ENCODE data around the gene DDR2. TPM values are rescaled to one million over a fixed set of nuclear protein-coding genes. Genes with fewer than 3 reads are reported as not detected.

Gene DDR2
- total RNA-seq, 1 donor from 2014 or later = 0.69 TPM

DNA sequence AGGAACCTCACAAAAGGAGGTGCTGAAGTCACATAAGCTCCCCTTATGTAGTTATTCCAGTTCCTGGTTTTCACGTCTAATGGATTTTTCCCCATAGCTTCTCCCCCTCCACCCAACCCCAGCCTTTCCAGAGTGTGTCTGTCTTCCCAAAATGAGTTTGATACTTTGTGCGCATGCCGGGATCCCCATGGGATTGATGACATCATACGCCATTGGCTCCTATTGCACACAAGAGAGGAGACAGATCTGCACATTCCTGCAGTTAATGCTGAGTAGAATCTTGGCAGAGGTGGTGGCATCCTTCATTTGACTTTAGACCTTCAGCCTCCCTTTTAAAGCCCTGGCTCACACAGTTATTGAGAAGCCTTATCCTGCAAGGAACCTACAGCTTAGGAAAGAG lies 71.4 kb downstream of the DDR2 start:
- no peak for DNase-seq (ENCODE audit: low spot score)
- no peak overlapping the region for H3K4me2 ChIP-seq
- TF ChIP-seq, protein P1, sequence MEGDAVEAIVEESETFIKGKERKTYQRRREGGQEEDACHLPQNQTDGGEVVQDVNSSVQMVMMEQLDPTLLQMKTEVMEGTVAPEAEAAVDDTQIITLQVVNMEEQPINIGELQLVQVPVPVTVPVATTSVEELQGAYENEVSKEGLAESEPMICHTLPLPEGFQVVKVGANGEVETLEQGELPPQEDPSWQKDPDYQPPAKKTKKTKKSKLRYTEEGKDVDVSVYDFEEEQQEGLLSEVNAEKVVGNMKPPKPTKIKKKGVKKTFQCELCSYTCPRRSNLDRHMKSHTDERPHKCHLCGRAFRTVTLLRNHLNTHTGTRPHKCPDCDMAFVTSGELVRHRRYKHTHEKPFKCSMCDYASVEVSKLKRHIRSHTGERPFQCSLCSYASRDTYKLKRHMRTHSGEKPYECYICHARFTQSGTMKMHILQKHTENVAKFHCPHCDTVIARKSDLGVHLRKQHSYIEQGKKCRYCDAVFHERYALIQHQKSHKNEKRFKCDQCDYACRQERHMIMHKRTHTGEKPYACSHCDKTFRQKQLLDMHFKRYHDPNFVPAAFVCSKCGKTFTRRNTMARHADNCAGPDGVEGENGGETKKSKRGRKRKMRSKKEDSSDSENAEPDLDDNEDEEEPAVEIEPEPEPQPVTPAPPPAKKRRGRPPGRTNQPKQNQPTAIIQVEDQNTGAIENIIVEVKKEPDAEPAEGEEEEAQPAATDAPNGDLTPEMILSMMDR (IDR thresholded peaks at IDR 0.05) = no peak
- TF ChIP-seq EZH2 (IDR thresholded peaks at IDR 0.05) = no peak
- no peak for TF ChIP-seq EZH2phosphoT487 (IDR thresholded peaks at IDR 0.05)
- no peaks in the 10 kb centered on the region for H3K9me3 Mint-ChIP-seq
- H3K27ac ChIP-seq = no peak overlapping the region
- H2AFZ ChIP-seq (replicated peaks) = no peak overlapping the region
- no peak overlapping the region for H3K4me3 ChIP-seq
- no peaks in the 10 kb centered on the region for H3K36me3 Mint-ChIP-seq
- no peaks in the 10 kb centered on the region for H3K36me3 ChIP-seq
- no peak overlapping the region for H3K27ac Mint-ChIP-seq
- H4K20me1 ChIP-seq (ENCODE audit: low read depth) = no peaks in the 10 kb centered on the region
- H3K9ac ChIP-seq = no peak overlapping the region
- H3K4me3 Mint-ChIP-seq = no peak overlapping the region
- H3K4me1 ChIP-seq = peaks cover under 1% of the 10 kb centered on the region
- no peaks in the 10 kb centered on the region for H3K27me3 ChIP-seq
- peaks cover 11% of the 10 kb centered on the region for H3K4me1 Mint-ChIP-seq
- H3K79me2 ChIP-seq (ENCODE audit: low read depth) = no peaks in the 10 kb centered on the region
- H3K9me3 ChIP-seq (ENCODE audit: low read depth) = no peaks in the 10 kb centered on the region
- peaks cover 4% of the 10 kb centered on the region for H3K27me3 Mint-ChIP-seq (ENCODE audit: insufficient read depth, low read depth)
- H3F3A ChIP-seq (ENCODE audit: low read depth) = no peaks in the 10 kb centered on the region

DNA sequence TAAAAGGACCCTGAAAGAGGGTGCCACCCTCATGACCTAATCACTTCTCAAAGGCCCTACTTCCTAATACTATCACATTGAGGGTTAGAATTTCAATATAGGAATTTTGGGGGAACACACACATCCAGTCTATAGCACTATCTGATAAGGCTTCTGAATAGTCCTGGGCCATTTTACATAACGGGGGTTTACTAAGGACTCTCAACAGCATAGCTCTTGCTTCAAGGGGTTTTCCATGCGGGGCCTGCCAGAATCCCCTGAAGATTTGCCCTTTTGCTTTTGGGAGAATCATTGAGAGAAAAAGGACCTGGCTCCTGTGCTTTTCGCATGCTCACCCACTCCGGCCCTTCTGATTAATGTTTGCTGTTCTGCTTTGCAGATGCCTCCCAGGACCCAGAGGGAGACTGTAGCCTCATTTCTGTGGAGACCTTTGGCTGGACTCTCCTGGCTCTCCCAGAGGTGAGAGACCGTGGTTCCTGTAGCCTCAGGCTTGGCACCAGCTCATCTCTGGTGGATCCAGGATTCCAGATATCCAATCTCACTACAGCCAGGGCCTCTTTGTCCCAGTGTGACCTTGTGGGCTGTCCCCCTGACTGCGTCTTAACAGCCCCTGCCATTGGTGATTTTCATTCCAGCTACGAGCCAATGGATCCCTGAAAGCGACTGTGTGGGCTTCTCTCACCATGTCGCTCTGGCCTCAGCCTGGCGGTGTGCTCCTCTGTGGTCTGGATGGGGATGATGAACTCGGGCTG lies 72.6 kb downstream of the DDR2 start:
- H3K4me1 Mint-ChIP-seq = peaks cover 11% of the 10 kb centered on the region

DNA sequence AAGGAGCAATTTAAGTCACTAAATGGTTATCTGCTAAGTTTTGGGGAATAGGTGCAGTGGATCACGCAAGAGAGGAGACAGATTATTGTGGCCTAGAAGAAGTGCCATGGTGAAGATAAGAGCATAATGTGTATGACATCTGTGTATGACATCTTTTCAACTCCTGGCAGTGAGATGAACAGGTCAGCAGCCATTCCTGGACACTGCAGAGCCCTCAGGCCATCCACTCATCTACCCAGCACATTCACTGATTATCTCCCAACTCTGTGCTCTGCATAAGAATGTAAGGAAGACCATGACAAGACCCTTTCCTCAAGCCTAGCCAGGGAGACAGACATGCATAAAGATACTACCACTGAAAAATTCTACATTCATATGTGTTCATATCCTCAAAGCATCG lies 73.7 kb downstream of the DDR2 start:
- H3K4me2 ChIP-seq = no peak overlapping the region
- Mint-ChIP-seq H3K36me3 (no peaks in the 10 kb centered on the region), H3K27me3 (ENCODE audit: insufficient read depth, low read depth) (peaks cover 4% of the 10 kb centered on the region), H3K4me3 (no peak overlapping the region), H3K4me1 (peaks cover 11% of the 10 kb centered on the region), H3K9me3 (no peaks in the 10 kb centered on the region), H3K27ac (no peak overlapping the region)
- no peak overlapping the region for H2AFZ ChIP-seq (replicated peaks)
- no peak overlapping the region for H3K27ac ChIP-seq
- TF ChIP-seq, protein P1 (IDR thresholded peaks at IDR 0.05) = no peak
- TF ChIP-seq EZH2 (IDR thresholded peaks at IDR 0.05) = no peak
- no peak for TF ChIP-seq EZH2phosphoT487 (IDR thresholded peaks at IDR 0.05)
- H3K36me3 ChIP-seq = no peaks in the 10 kb centered on the region
- H3K4me3 ChIP-seq = no peak overlapping the region
- no peaks in the 10 kb centered on the region for H3K9me3 ChIP-seq (ENCODE audit: low read depth)
- H3F3A ChIP-seq (ENCODE audit: low read depth) = no peaks in the 10 kb centered on the region
- H3K9ac ChIP-seq = no peak overlapping the region
- H3K27me3 ChIP-seq = no peaks in the 10 kb centered on the region
- H3K4me1 ChIP-seq = no peaks in the 10 kb centered on the region
- no peak for DNase-seq (ENCODE audit: low spot score)
- H4K20me1 ChIP-seq (ENCODE audit: low read depth) = no peaks in the 10 kb centered on the region
- H3K79me2 ChIP-seq (ENCODE audit: low read depth) = no peaks in the 10 kb centered on the region

More for the DNA sequence above, 72.6 kb downstream of the DDR2 start:
- H3K4me3 ChIP-seq = no peak overlapping the region
- no peaks in the 10 kb centered on the region for H3F3A ChIP-seq (ENCODE audit: low read depth)
- H3K4me2 ChIP-seq = no peak overlapping the region
- no peaks in the 10 kb centered on the region for H3K36me3 ChIP-seq
- no peak for DNase-seq (ENCODE audit: low spot score)
- no peaks in the 10 kb centered on the region for H3K9me3 ChIP-seq (ENCODE audit: low read depth)
- no peaks in the 10 kb centered on the region for H4K20me1 ChIP-seq (ENCODE audit: low read depth)
- H3K36me3 Mint-ChIP-seq = no peaks in the 10 kb centered on the region
- no peak overlapping the region for H3K27ac ChIP-seq
- H3K4me3 Mint-ChIP-seq = no peak overlapping the region
- no peaks in the 10 kb centered on the region for H3K79me2 ChIP-seq (ENCODE audit: low read depth)
- no peak overlapping the region for H3K9ac ChIP-seq
- H3K9me3 Mint-ChIP-seq = no peaks in the 10 kb centered on the region
- H3K27me3 Mint-ChIP-seq (ENCODE audit: insufficient read depth, low read depth) = peaks cover 4% of the 10 kb centered on the region
- no peaks in the 10 kb centered on the region for H3K4me1 ChIP-seq
- no peaks in the 10 kb centered on the region for H3K27me3 ChIP-seq
- no peak overlapping the region for H3K27ac Mint-ChIP-seq
- TF ChIP-seq, protein P1 (IDR thresholded peaks at IDR 0.05) = no peak
- TF ChIP-seq EZH2 (IDR thresholded peaks at IDR 0.05) (no peak), EZH2phosphoT487 (IDR thresholded peaks at IDR 0.05) (no peak)
- no peak overlapping the region for H2AFZ ChIP-seq (replicated peaks)
